H9 (cell line): ENCODE data around the gene MYT1. TPM values are rescaled to one million over a fixed set of nuclear protein-coding genes. Genes with fewer than 3 reads are reported as not detected.

Experiments used
- DNase-seq: peaks from one replicate; pipeline ENCODE4 v3.0.0-alpha.2; 2017
- H2AFZ ChIP-seq: one replicate; pipeline ENCODE4 v1.6.1; 2013; ENCODE audit warnings: mild to moderate bottlenecking, low read length, control low read depth, moderate library complexity
- H2AK5ac ChIP-seq: 2 replicates; pipeline ENCODE4 v1.6.1; 2013; ENCODE audit warnings: low read length, control low read depth, mixed read lengths; ENCODE audit not compliant: insufficient read length
- H2BK120ac ChIP-seq: one replicate; pipeline ENCODE4 v1.6.1; 2013; ENCODE audit warnings: low read depth, mild to moderate bottlenecking, low read length, control low read depth, inconsistent platforms; ENCODE audit not compliant: poor library complexity, severe bottlenecking
- H2BK12ac ChIP-seq: 2 replicates; pipeline ENCODE4 v1.6.1; 2013; ENCODE audit warnings: low read length, control low read depth, mixed read lengths, low read depth; ENCODE audit not compliant: insufficient read length
- H2BK15ac ChIP-seq: 2 replicates; pipeline ENCODE4 v1.6.1; 2013; ENCODE audit warnings: low read depth, low read length, control low read depth
- H2BK20ac ChIP-seq: one replicate; pipeline ENCODE4 v1.6.1; 2013; ENCODE audit warnings: low read depth, mild to moderate bottlenecking, low read length, control low read depth, inconsistent platforms; ENCODE audit not compliant: poor library complexity, severe bottlenecking
- H2BK5ac ChIP-seq: 2 replicates; pipeline ENCODE4 v1.6.1; 2013; ENCODE audit warnings: low read length, control low read depth, mixed read lengths; ENCODE audit not compliant: insufficient read length
- H3K14ac ChIP-seq: 2 replicates; pipeline ENCODE4 v1.6.1; 2013; ENCODE audit warnings: low read length, control low read depth; ENCODE audit not compliant: insufficient read depth
- H3K18ac ChIP-seq: 2 replicates; pipeline ENCODE4 v1.6.1; 2013; ENCODE audit warnings: low read depth, mild to moderate bottlenecking, mixed read lengths, low read length, control low read depth; ENCODE audit not compliant: insufficient read length
- H3K23ac ChIP-seq: 2 replicates; pipeline ENCODE4 v1.6.1; 2013; ENCODE audit warnings: low read length, control low read depth, mixed read lengths, low read depth; ENCODE audit not compliant: insufficient read length
- H3K23me2 ChIP-seq: 2 replicates; pipeline ENCODE4 v1.6.1; 2013; ENCODE audit warnings: low read depth, mild to moderate bottlenecking, mixed read lengths, low read length, control low read depth; ENCODE audit not compliant: insufficient read length, poor library complexity, severe bottlenecking
- H3K27ac ChIP-seq: 2 replicates; pipeline ENCODE4 v1.5.1; 2013; ENCODE audit warnings: low read length, control low read depth, mixed read lengths, low read depth; ENCODE audit not compliant: insufficient read length
- H3K27me3 ChIP-seq: 2 replicates; pipeline ENCODE4 v1.6.1; 2013; ENCODE audit warnings: low read length, control low read depth, inconsistent platforms; ENCODE audit not compliant: insufficient read depth
- H3K4ac ChIP-seq: 2 replicates; pipeline ENCODE4 v1.6.1; 2013; ENCODE audit warnings: low read depth, mild to moderate bottlenecking, control low read depth, inconsistent platforms, low read length, moderate library complexity
- H3K4me1 ChIP-seq: 2 replicates; pipeline ENCODE4 v1.6.1; 2013; ENCODE audit warnings: low read length, control low read depth, inconsistent platforms; ENCODE audit not compliant: insufficient read depth
- H3K4me2 ChIP-seq: 2 replicates; pipeline ENCODE4 v1.6.1; 2013; ENCODE audit warnings: low read length, control low read depth, mixed read lengths; ENCODE audit not compliant: insufficient read length, insufficient read depth
- H3K56ac ChIP-seq: 2 replicates; pipeline ENCODE4 v1.6.1; 2013; ENCODE audit warnings: low read depth, mild to moderate bottlenecking, mixed read lengths, low read length, control low read depth; ENCODE audit not compliant: insufficient read length
- H3K79me1 ChIP-seq: 2 replicates; pipeline ENCODE4 v1.6.1; 2013; ENCODE audit warnings: low read depth, mild to moderate bottlenecking, moderate library complexity, low read length, control low read depth, inconsistent platforms; ENCODE audit not compliant: insufficient read depth, poor library complexity, severe bottlenecking
- H3K79me2 ChIP-seq: 2 replicates; pipeline ENCODE4 v1.6.1; 2013; ENCODE audit warnings: low read length, control low read depth, inconsistent platforms; ENCODE audit not compliant: insufficient read depth
- H3K9ac ChIP-seq: 2 replicates; pipeline ENCODE4 v1.6.1; 2013; ENCODE audit warnings: low read length, control low read depth, mixed read lengths; ENCODE audit not compliant: insufficient read length; ENCODE audit errors: extremely low read depth
- H3K9me3 ChIP-seq: one replicate; pipeline ENCODE4 v1.6.1; 2013; ENCODE audit warnings: low read depth, low read length, inconsistent platforms; ENCODE audit not compliant: control insufficient read depth
- H3T11ph ChIP-seq: one replicate; pipeline ENCODE4 v1.6.1; 2013; ENCODE audit warnings: mild to moderate bottlenecking, low read length, control low read depth, inconsistent platforms
- H4K20me1 ChIP-seq: one replicate; pipeline ENCODE4 v1.6.1; 2013; ENCODE audit not compliant: control insufficient read depth, insufficient read length, insufficient read depth
- H4K5ac ChIP-seq: 2 replicates; pipeline ENCODE4 v1.6.1; 2013; ENCODE audit warnings: low read depth, mild to moderate bottlenecking, mixed read lengths, low read length, control low read depth; ENCODE audit not compliant: insufficient read length
- H4K8ac ChIP-seq: replicated peaks from 2 replicates; pipeline ENCODE4 v1.6.1; 2013; ENCODE audit warnings: low read length, control low read depth, mixed read lengths, low read depth; ENCODE audit not compliant: insufficient read length
- H4K91ac ChIP-seq: 2 replicates; pipeline ENCODE4 v1.6.1; 2013; ENCODE audit warnings: low read depth, mild to moderate bottlenecking, moderate library complexity, mixed read lengths, low read length, control low read depth; ENCODE audit not compliant: insufficient read length
- H3K27ac Mint-ChIP-seq, 3 experiments: 2 replicates in 2 of 3; 3 replicates in 1 of 3; pipeline ENCODE4 v1.8.0; 2020 to 2021; ENCODE audit warnings: mixed read lengths in 3 of 3, mild to moderate bottlenecking in 1 of 3, moderate library complexity in 1 of 3
- H3K27me3 Mint-ChIP-seq: 2 replicates; pipeline ENCODE4 v1.8.0; 2021; ENCODE audit warnings: low read depth, mild to moderate bottlenecking, moderate library complexity, mixed read lengths
- H3K36me3 Mint-ChIP-seq, 3 experiments: 2 replicates in 2 of 3; 3 replicates in 1 of 3; pipeline ENCODE4 v1.8.0; 2020 to 2021; ENCODE audit warnings: low read depth in 3 of 3, mixed read lengths in 3 of 3; ENCODE audit not compliant: insufficient read depth in 1 of 3
- H3K4me1 Mint-ChIP-seq, 2 experiments: 2 replicates each; pipeline ENCODE4 v1.8.0; 2020; ENCODE audit warnings: mixed read lengths in 2 of 2
- H3K4me3 Mint-ChIP-seq, 2 experiments: 2 replicates in 1 of 2; 3 replicates in 1 of 2; pipeline ENCODE4 v1.8.0; 2020 to 2021; ENCODE audit warnings: mild to moderate bottlenecking in 2 of 2, mixed read lengths in 2 of 2, moderate library complexity in 1 of 2
- H3K9me3 Mint-ChIP-seq, 2 experiments: 2 replicates in 1 of 2; 3 replicates in 1 of 2; pipeline ENCODE4 v1.8.0; 2020; ENCODE audit warnings: mild to moderate bottlenecking in 2 of 2, mixed read lengths in 2 of 2, moderate library complexity in 1 of 2
- CTCF ChIP-seq: fragments of 200-600 bp; sonication (generic); conservative IDR thresholded peaks from 3 replicates; pipeline ENCODE4 v1.8.0; 2021; ENCODE audit warnings: antibody characterized with exemption, mild to moderate bottlenecking
- WGBS: extraction: QIAGEN DNeasy Blood & Tissue Kit; methylation state at CpG from one replicate; pipeline ENCODE4 v1.1.7; 2013; ENCODE audit warnings: missing lambda C conversion rate, low lambda C conversion rate, mixed read lengths; ENCODE audit not compliant: insufficient read length; ENCODE audit errors: extremely low coverage; 5-methylcytosine and 5-hydroxymethylcytosine counted together
- total RNA-seq: library from RNA; stranded (reverse); gene quantifications from 2 replicates; pipeline ENCODE4 v1.2.1, GENCODE V29; 2021

Gene MYT1
- total RNA-seq, 1 experiment from 2014 or later = 0.79 TPM

- H4K5ac ChIP-seq = no peak overlapping the region
- no peak overlapping the region for H3K23ac ChIP-seq
- H2BK12ac ChIP-seq = no peak overlapping the region
- no CpG with 5 or more reads among the region's 5 CpGs for WGBS
- H2BK5ac ChIP-seq = no peak overlapping the region
- no peaks in the 10 kb centered on the region for H3K9me3 ChIP-seq
- H2AK5ac ChIP-seq = no peak overlapping the region
- H3K4me1 Mint-ChIP-seq = peaks cover 18 to 19% of the 10 kb centered on the region in 2 experiments
- no peak overlapping the region for H3T11ph ChIP-seq
- no peak overlapping the region for H2BK120ac ChIP-seq
- peaks cover 8 to 15% of the 10 kb centered on the region in 2 experiments for H3K9me3 Mint-ChIP-seq
- no peak overlapping the region for H3K27ac ChIP-seq
- no peaks in the 10 kb centered on the region for H3K23me2 ChIP-seq
- H3K14ac ChIP-seq = no peak overlapping the region; the same call in 1 of the 2 replicates
- H4K8ac ChIP-seq = no peak overlapping the region
- H3K56ac ChIP-seq = no peak overlapping the region
- no peak overlapping the region for H3K9ac ChIP-seq
- no peak overlapping the region for H2BK15ac ChIP-seq
- H4K91ac ChIP-seq = no peak overlapping the region
- no peak overlapping the region for H3K4me3 Mint-ChIP-seq
- H3K27ac Mint-ChIP-seq = no peak overlapping the region
- peaks cover 7 to 14% (median 7%) of the 10 kb centered on the region in 3 experiments; a peak in 6 of 7 replicates for H3K36me3 Mint-ChIP-seq
- no peak overlapping the region for H2AFZ ChIP-seq
- no peaks in the 10 kb centered on the region for H3K79me1 ChIP-seq
- H4K20me1 ChIP-seq = no peaks in the 10 kb centered on the region
- H3K4me2 ChIP-seq = no peak overlapping the region
- no peak for DNase-seq
- H3K27me3 Mint-ChIP-seq = peaks cover 37% of the 10 kb centered on the region
- H3K4ac ChIP-seq = no peak overlapping the region
- H3K18ac ChIP-seq = no peak overlapping the region
- no peak overlapping the region for H2BK20ac ChIP-seq
- H3K27me3 ChIP-seq = no peaks in the 10 kb centered on the region
- no peak for TF ChIP-seq CTCF
- H3K4me1 ChIP-seq = no peaks in the 10 kb centered on the region
- no peaks in the 10 kb centered on the region for H3K79me2 ChIP-seq
These were observed 17.1 kb downstream of the MYT1 start for GRCh38 chr20:64181391-64181790.
